ENCODE data around the gene LBR. TPM values are rescaled to one million over a fixed set of nuclear protein-coding genes. Genes with fewer than 3 reads are reported as not detected.

LBR gene
- total and polyA plus RNA-seq, 8 donors, result 12.3 to 31.6 (median 18.5) TPM

- no peak overlapping the region for H3K27ac ChIP-seq
- H3K9me3 ChIP-seq, result no peaks in the 10 kb centered on the region
- intact Hi-C loops (cut with DNase I), result loop anchor here in 1 of 3 donors (10.0 kb wide), 1 partner anchor 132 kb away; no protein-coding TSS in a partner anchor
- DNase-seq, result no peak
- WGBS, 2 donors, result 67 to 69% methylated on average over 7 of the region's 7 CpGs
- no peaks in the 10 kb centered on the region for H3K36me3 ChIP-seq
- no peaks in the 10 kb centered on the region for H3K27me3 ChIP-seq
- no peak for TF ChIP-seq CTCF (IDR thresholded peaks at IDR 0.05)
- no peak for FAIRE-seq
- no peak overlapping the region for H3K4me3 ChIP-seq
- H3K4me1 ChIP-seq, result peaks cover 5 to 34% (median 7%) of the 10 kb centered on the region in 3 donors
- ATAC-seq, result no peak
Observed at GRCh38 chr1:225446595-225446960, 18.7 kb upstream of the LBR start.

GRCh38 chr1:225445639-225446594 lies 18.1 kb upstream of the LBR start:
- peak overlapping the region in 3 of 4 donors; percentile 38 to 81 (median 76) for H3K27ac ChIP-seq
- no peak for ATAC-seq
- WGBS, 2 donors, result 71 to 81% methylated on average over 9 of the region's 9 CpGs
- FAIRE-seq, result no peak
- peak in 2 of 6 donors; percentile 10 for DNase-seq
- no peak for TF ChIP-seq CTCF (IDR thresholded peaks at IDR 0.05)
- H3K9me3 ChIP-seq, result no peaks in the 10 kb centered on the region
- H3K4me1 ChIP-seq, result peaks cover 10 to 40% (median 14%) of the 10 kb centered on the region in 3 donors
- no peaks in the 10 kb centered on the region for H3K36me3 ChIP-seq
- intact Hi-C loops (cut with DNase I), result loop anchor here in 1 of 3 donors (10.0 kb wide), 1 partner anchor 131 kb away; no protein-coding TSS in a partner anchor
- no peaks in the 10 kb centered on the region for H3K27me3 ChIP-seq
- no peak overlapping the region for H3K4me3 ChIP-seq

GRCh38 chr1:225442123-225442505 lies 14.3 kb upstream of the LBR start:
- TF ChIP-seq CTCF (IDR thresholded peaks at IDR 0.05), result no peak
- H3K9me3 ChIP-seq, result no peaks in the 10 kb centered on the region
- H3K27me3 ChIP-seq, result no peaks in the 10 kb centered on the region
- H3K4me1 ChIP-seq, result peaks cover 18 to 48% (median 28%) of the 10 kb centered on the region in 3 donors
- peak overlapping the region; percentile 40 to 80 (median 68) for H3K27ac ChIP-seq
- no peak for FAIRE-seq
- 37 to 49% methylated on average over 3 of the region's 3 CpGs for WGBS, 2 donors
- no peaks in the 10 kb centered on the region for H3K36me3 ChIP-seq
- intact Hi-C loops (cut with DNase I), result loop anchor here in 1 of 3 donors (10.0 kb wide), 1 partner anchor 127 kb away; no protein-coding TSS in a partner anchor
- H3K4me3 ChIP-seq, result no peak overlapping the region
- peak in 1 of 6 donors; percentile 16 for DNase-seq
- ATAC-seq, result peak in 1 of 4 donors; percentile 3

DNA sequence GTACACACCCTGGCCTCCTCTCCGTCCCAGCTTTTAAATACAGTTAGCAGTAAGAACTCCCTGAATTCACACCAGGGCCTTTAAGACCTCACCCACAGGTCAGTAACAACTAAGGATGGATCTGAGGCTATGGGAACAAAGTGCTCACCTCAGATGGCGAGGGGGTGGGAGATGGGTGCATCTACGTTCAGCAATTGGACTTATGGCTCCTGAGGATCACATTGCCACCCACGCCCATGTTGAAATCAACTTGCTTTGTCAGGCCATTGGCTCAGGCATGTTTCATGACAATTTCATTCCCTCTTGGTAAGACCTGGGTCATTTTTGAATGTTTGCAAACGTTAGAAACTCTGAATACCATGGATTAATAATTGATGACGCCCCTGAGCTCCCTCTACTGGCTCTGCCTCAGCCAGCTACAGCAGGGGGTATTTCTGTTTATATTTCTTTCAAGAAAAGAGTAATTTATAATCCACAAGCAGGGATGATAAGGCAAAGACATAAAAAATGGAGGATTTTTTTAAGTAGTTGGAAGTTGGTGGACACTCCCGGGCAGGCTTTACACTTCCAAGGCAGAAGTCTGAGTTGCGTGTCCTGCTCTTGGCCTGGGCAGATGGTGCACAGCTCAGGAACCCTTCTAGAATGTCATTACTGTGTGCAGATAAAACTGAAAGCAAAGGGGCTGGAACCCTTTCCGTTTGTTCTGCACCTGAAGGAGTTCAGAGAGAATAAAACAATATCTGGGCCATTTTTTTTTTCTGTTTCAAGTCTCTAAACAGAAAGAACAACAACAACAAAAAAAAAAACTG lies 13.7 kb upstream of the LBR start:
- DNase-seq (peak in 2 of 6 donors; percentile 59 to 66), FAIRE-seq (no peak), ATAC-seq (peak; percentile 77 to 86 (median 80))
- 25 to 26% methylated on average over 9 of the region's 9 CpGs for WGBS, 2 donors
- Histone ChIP-seq H3K36me3 (no peaks in the 10 kb centered on the region), H3K27me3 (no peaks in the 10 kb centered on the region), H3K4me1 (peaks cover 18 to 43% (median 28%) of the 10 kb centered on the region in 3 donors), H3K9me3 (no peaks in the 10 kb centered on the region), H3K4me3 (no peak overlapping the region), H3K27ac (peak overlapping the region; percentile 40 to 80 (median 68))
- peak in 2 of 4 donors; percentile 11 to 30 for TF ChIP-seq CTCF (IDR thresholded peaks at IDR 0.05)
- intact Hi-C loops (cut with DNase I), result loop anchor here in 1 of 3 donors (10.0 kb wide), 1 partner anchor 127 kb away; no protein-coding TSS in a partner anchor

Data from pancreas (tissue), 10 donors.